Fibroblast of mammary gland (primary cell): ENCODE measurements around the gene RABEP2.

ENCODE experiments used
- DNase-seq: peaks from one replicate; pipeline ENCODE4 v3.0.0-alpha.2; 2010; ENCODE audit warnings: low read depth
- H3K4me3 ChIP-seq: 2 replicates; pipeline ENCODE4 v1.5.1; 2011; ENCODE audit warnings: low read depth, mild to moderate bottlenecking, low read length, moderate library complexity; ENCODE audit not compliant: control insufficient read depth
- CTCF ChIP-seq: conservative IDR thresholded peaks from 2 replicates; pipeline ENCODE4 v1.5.1; 2011; ENCODE audit warnings: low read depth, low read length, inconsistent platforms; ENCODE audit not compliant: control insufficient read depth, insufficient read depth

Gene RABEP2

GRCh38 chr16:28859326-28859725, 65.7 kb downstream of the RABEP2 start:
- TF ChIP-seq CTCF: no peak
- DNase-seq: no peak
- no peak overlapping the region for H3K4me3 ChIP-seq

- DNase-seq: no peak
Measured at GRCh38 chr16:28858421-28858820, 66.6 kb downstream of the RABEP2 start.

More at GRCh38 chr16:28858421-28858820, 66.6 kb downstream of the RABEP2 start:
- TF ChIP-seq CTCF: no peak
- no peak overlapping the region for H3K4me3 ChIP-seq
